Lower leg skin (tissue), 3 donors: Measurements from ENCODE around the gene FGF12.

Experiments
- POLR2A ChIP-seq, 2 donors: fragments of 450-650 bp; IDR thresholded peaks; one replicate each; pipeline ENCODE4 v1.6.1; 2016 to 2017; ENCODE audit warnings: antibody characterized with exemption in 2 of 2, mild to moderate bottlenecking in 1 of 2, moderate library complexity in 1 of 2
- TF ChIP-seq, protein P1 (sequence below), 3 donors: fragments of 450-650 bp; IDR thresholded peaks; one replicate each; pipeline ENCODE4 v1.5.1; 2016; ENCODE audit warnings: antibody characterized with exemption in 3 of 3, mild to moderate bottlenecking in 3 of 3, moderate library complexity in 2 of 3

- no peak for TF ChIP-seq POLR2A (IDR thresholded peaks at IDR 0.05)
- TF ChIP-seq, protein P1, sequence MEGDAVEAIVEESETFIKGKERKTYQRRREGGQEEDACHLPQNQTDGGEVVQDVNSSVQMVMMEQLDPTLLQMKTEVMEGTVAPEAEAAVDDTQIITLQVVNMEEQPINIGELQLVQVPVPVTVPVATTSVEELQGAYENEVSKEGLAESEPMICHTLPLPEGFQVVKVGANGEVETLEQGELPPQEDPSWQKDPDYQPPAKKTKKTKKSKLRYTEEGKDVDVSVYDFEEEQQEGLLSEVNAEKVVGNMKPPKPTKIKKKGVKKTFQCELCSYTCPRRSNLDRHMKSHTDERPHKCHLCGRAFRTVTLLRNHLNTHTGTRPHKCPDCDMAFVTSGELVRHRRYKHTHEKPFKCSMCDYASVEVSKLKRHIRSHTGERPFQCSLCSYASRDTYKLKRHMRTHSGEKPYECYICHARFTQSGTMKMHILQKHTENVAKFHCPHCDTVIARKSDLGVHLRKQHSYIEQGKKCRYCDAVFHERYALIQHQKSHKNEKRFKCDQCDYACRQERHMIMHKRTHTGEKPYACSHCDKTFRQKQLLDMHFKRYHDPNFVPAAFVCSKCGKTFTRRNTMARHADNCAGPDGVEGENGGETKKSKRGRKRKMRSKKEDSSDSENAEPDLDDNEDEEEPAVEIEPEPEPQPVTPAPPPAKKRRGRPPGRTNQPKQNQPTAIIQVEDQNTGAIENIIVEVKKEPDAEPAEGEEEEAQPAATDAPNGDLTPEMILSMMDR (IDR thresholded peaks at IDR 0.05): no peak
These were observed 84.7 kb downstream of the FGF12 start for GRCh38 chr3:192642651-192643050.
